Activated T-helper 1 cell treated with Interleukin-2 at 50 U/mL for 16 hours (primary cell): ENCODE data around the gene MMUT.
"Not testable (repeated sequence)": the region's sequence is repeated elsewhere in the genome, so short reads cannot be mapped to it uniquely, and the experiment has no call there.

ENCODE experiments used
- DNase-seq: peaks from one replicate; pipeline ENCODE4 v3.0.0-alpha.2; 2020; ENCODE audit warnings: low read depth

The MMUT gene

GRCh38 chr6:49416195-49416594 is 46.9 kb downstream of the MMUT start:
- DNase-seq = no peak

DNA sequence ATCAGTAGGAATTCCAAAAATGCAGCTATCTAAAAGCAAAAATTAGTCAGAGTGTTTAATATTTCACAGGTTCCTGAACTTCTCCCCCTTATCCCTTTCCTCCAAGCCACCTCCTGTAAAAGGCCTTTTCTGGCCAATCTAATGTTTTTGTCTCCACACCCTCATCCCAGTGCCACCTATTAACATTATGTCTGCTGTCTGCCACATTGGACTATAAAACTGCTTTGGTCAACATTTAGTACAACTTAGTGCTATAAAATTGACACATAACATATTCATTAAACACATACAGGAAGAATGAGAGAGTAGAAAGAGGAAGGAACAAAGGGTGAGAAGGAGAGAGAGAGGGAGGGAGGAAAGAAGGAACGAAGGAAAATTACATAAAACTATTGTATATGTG is 47.7 kb downstream of the MMUT start:
- DNase-seq = no peak

- no peak for DNase-seq
These were observed 52.5 kb downstream of the MMUT start for GRCh38 chr6:49410564-49410963.

- no peak for DNase-seq
These were observed 53.0 kb downstream of the MMUT start for GRCh38 chr6:49409951-49410542.

DNA sequence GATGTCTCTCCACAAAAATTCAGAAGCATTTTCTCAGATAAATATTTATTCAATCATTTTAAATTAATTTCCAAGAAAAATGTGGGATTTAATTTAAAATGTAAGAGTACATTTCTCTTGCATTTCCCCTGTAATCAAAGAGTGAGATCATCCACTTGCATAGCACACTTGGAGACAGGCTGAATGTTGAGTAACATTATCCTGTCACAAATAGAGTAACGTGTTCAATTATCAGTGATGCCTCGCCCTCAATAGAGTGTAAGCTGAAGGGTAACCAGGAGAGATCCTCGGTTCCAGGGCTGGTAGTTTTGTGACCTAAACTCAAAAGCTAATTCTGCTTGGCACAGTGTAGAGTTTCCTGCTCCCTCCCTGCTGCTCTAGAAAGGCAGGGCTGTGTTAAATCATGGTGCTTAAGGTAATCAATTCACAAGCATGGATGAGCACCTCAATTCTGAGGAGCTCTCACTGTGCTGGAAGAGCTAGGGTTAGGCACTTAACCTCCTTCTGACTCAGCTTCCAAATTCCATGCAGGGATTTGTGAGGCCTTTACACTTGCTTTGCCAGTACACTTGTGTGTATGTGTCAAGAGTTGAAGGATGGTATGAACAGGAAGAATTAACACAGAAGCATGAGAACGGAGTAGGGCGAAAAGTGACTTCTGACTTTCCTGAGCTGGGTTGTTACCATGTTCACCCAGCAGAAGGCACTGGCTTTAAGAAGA is 56.6 kb downstream of the MMUT start:
- DNase-seq = no peak

GRCh38 chr6:49401063-49401462 is 62.0 kb downstream of the MMUT start:
- DNase-seq = no peak

- not testable (repeated sequence) for DNase-seq
These were observed 76.2 kb downstream of the MMUT start for GRCh38 chr6:49386667-49387508.

DNA sequence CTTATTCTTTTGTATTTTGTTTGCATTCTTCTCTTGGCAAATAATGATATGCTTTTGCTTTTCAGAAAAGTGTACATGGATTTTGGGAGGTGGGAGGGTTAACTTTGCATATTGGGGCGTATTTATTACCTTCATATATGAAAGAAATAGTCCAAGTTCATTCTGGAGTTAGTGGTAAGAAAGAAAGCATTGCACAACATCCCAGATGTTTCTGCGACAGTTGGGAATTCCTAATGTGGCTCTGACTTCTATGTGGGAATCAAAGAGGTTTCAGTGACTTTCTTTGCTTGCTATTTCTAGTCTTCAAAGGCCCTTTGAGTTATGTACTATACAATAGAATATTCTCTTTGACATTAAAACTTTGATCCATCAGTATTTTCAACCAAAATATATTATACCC is 78.1 kb downstream of the MMUT start:
- no peak for DNase-seq
